A673 (cell line): ENCODE results near the gene ODAD4. TPM values are rescaled to one million over a fixed set of nuclear protein-coding genes. Genes with fewer than 3 reads are reported as not detected.

ENCODE experiments used
- BruUV-seq: library from RNA; stranded (reverse); fragments of 400-500 nt; replicated peaks from 2 replicates; lab custom pipeline; 2021; lab: Mats Ljungman, UMichigan
- CTCF ChIA-PET: fragments of 300-600 bp; sonication (Branson Sonifier 250); formaldehyde crosslinking; loops from one replicate; lab custom pipeline; 2022; ENCODE audit warnings: antibody characterized with exemption; lab: Charles Lee
- POLR2A ChIA-PET: fragments of 300-600 bp; sonication (Branson Sonifier 250); formaldehyde crosslinking; loops from one replicate; lab custom pipeline; 2022; ENCODE audit warnings: antibody characterized with exemption; ENCODE audit not compliant: low non-redundant PET; lab: Charles Lee
- DNase-seq: peaks from one replicate; pipeline ENCODE4 v3.0.0-alpha.2; 2015; ENCODE audit warnings: low spot score
- H3K27ac ChIP-seq: fragments of 200-600 bp; sonication (generic); 2 replicates; pipeline ENCODE4 v1.5.1; 2016; ENCODE audit warnings: mixed run types, low read depth, mild to moderate bottlenecking, mixed read lengths, antibody characterized with exemption, low read length; ENCODE audit not compliant: poor library complexity, severe bottlenecking
- H3K27me3 ChIP-seq: fragments of 200-600 bp; sonication (generic); replicated peaks from 2 replicates; pipeline ENCODE4 v1.6.1; 2017; ENCODE audit warnings: mixed run types, low read depth, mild to moderate bottlenecking, mixed read lengths, antibody characterized with exemption, low read length; ENCODE audit not compliant: insufficient read depth, poor library complexity
- H3K36me3 ChIP-seq: fragments of 200-600 bp; sonication (generic); 2 replicates; pipeline ENCODE4 v1.6.1; 2016; ENCODE audit warnings: mixed run types, mild to moderate bottlenecking, mixed read lengths, antibody characterized with exemption, low read length; ENCODE audit not compliant: insufficient read depth, poor library complexity, severe bottlenecking
- H3K4me1 ChIP-seq: fragments of 200-600 bp; sonication (generic); 2 replicates; pipeline ENCODE4 v1.6.1; 2017; ENCODE audit warnings: mixed run types, mild to moderate bottlenecking, mixed read lengths, antibody characterized with exemption, low read length; ENCODE audit not compliant: insufficient read depth, poor library complexity, severe bottlenecking
- H3K4me3 ChIP-seq: fragments of 200-600 bp; sonication (generic); 2 replicates; pipeline ENCODE4 v1.5.1; 2016; ENCODE audit warnings: low read depth, mixed run types, mild to moderate bottlenecking, mixed read lengths, low read length; ENCODE audit not compliant: poor library complexity, severe bottlenecking
- H3K9me3 ChIP-seq: fragments of 200-600 bp; sonication (generic); 2 replicates; pipeline ENCODE4 v1.6.1; 2016; ENCODE audit warnings: mixed run types, low read depth, mild to moderate bottlenecking, mixed read lengths, antibody characterized with exemption, low read length; ENCODE audit not compliant: poor library complexity, severe bottlenecking
- CTCF ChIP-seq: fragments of 300-800, 200-600 bp; sonication (generic); conservative IDR thresholded peaks from 2 replicates; pipeline ENCODE4 v1.5.1; 2017; ENCODE audit warnings: low read depth, mild to moderate bottlenecking, antibody characterized with exemption, low read length, moderate library complexity, mixed read lengths
- EZH2 ChIP-seq: fragments of 200-600 bp; sonication (generic); IDR thresholded peaks from 2 replicates; pipeline ENCODE4 v1.6.1; 2017; ENCODE audit warnings: borderline replicate concordance, low read depth, mild to moderate bottlenecking, mixed read lengths, antibody characterized with exemption, low read length; ENCODE audit not compliant: poor library complexity, severe bottlenecking
- intact Hi-C: fragments of 100-400 bp; cut with micrococcal nuclease; formaldehyde crosslinking; loops from one replicate; pipeline ENCODE4 v1.10.0; 2022; ENCODE audit not compliant: unreplicated experiment
- total RNA-seq: library from RNA; stranded (reverse); gene quantifications from 2 replicates; pipeline ENCODE4 v1.2.3, GENCODE V29; 2021

Gene ODAD4
- total RNA-seq, 1 experiment from 2014 or later, result 0.97 TPM

- no peak overlapping the region for H3K4me3 ChIP-seq
- H3K36me3 ChIP-seq, result peaks cover 47% of the 10 kb centered on the region
- H3K27me3 ChIP-seq, result no peaks in the 10 kb centered on the region
- no peaks in the 10 kb centered on the region for H3K9me3 ChIP-seq
- intact Hi-C loops, result no loop called here
- H3K27ac ChIP-seq, result no peak overlapping the region
- TF ChIP-seq EZH2 (no peak), CTCF (no peak)
- ChIA-PET CTCF (no interaction called here), POLR2A (no interaction called here)
- no TSS peak for BruUV-seq
- H3K4me1 ChIP-seq, result no peaks in the 10 kb centered on the region
- DNase-seq, result no peak
Observed at GRCh38 chr17:41985919-41986318, 55.5 kb downstream of the ODAD4 start.

GRCh38 chr17:41986634-41987033, 56.2 kb downstream of the ODAD4 start:
- peaks cover 44% of the 10 kb centered on the region for H3K36me3 ChIP-seq
- H3K27ac ChIP-seq, result no peak overlapping the region
- H3K27me3 ChIP-seq, result no peaks in the 10 kb centered on the region
- no TSS peak for BruUV-seq
- no peak for DNase-seq
- no peaks in the 10 kb centered on the region for H3K9me3 ChIP-seq
- CTCF ChIA-PET, result no interaction called here
- no peaks in the 10 kb centered on the region for H3K4me1 ChIP-seq
- H3K4me3 ChIP-seq, result no peak overlapping the region
- no peak for TF ChIP-seq CTCF
- TF ChIP-seq EZH2, result no peak
- POLR2A ChIA-PET, result no interaction called here
- intact Hi-C loops, result no loop called here

- Histone ChIP-seq H3K4me3 (no peak overlapping the region), H3K27ac (no peak overlapping the region), H3K9me3 (no peaks in the 10 kb centered on the region), H3K4me1 (no peaks in the 10 kb centered on the region), H3K36me3 (peaks cover 45% of the 10 kb centered on the region), H3K27me3 (no peaks in the 10 kb centered on the region)
- intact Hi-C loops, result no loop called here
- POLR2A ChIA-PET, result no interaction called here
- no peak for DNase-seq
- BruUV-seq, result no TSS peak
- CTCF ChIA-PET, result no interaction called here
- TF ChIP-seq EZH2 (no peak), CTCF (no peak)
Observed at GRCh38 chr17:41987642-41988041, 57.2 kb downstream of the ODAD4 start.
